HepG2 (cell line): ENCODE measurements around the gene E2F8. TPM values are rescaled to one million over a fixed set of nuclear protein-coding genes. Genes with fewer than 3 reads are reported as not detected.

Source experiments
- ATAC-seq: fragments of 200-7000 bp; cut with Tn5 transposase; 3 replicates; pipeline ENCODE4 v1.9.1; 2020; ENCODE audit warnings: mild to moderate bottlenecking, moderate library complexity
- BruUV-seq: library from RNA; stranded (reverse); fragments of 400-500 nt; replicated peaks from 2 replicates; lab custom pipeline; 2021; lab: Mats Ljungman, UMichigan
- CTCF ChIA-PET: fragments of 300-600 bp; formaldehyde crosslinking; extraction: SDS; loops from one replicate; lab custom pipeline; 2021; ENCODE audit warnings: low total read pairs, inconsistent platforms, low intra/inter-chr PET ratio; lab: Yijun Ruan, JAX
- POLR2A ChIA-PET: fragments of 350-600 bp; sonication (Branson Sonifier 250); formaldehyde crosslinking; loops from one replicate; lab custom pipeline; 2020; ENCODE audit warnings: antibody characterized with exemption, inconsistent platforms; lab: Yijun Ruan, JAX
- DNase-seq: peaks from one replicate; pipeline ENCODE4 v3.0.0-alpha.2; 2015; ENCODE audit warnings: low spot score
- FAIRE-seq: peaks from 3 replicates; lab custom pipeline; 2011; peaks lifted over from hg19 to GRCh38; lab: Jason Lieb, UNC
- H2AFZ ChIP-seq: one replicate; pipeline ENCODE4 v1.6.1; 2011; ENCODE audit warnings: low read length, inconsistent platforms
- H3K27ac ChIP-seq: fragments of 300-600 bp; 3 replicates; pipeline ENCODE4 v1.8.0; 2011; ENCODE audit warnings: mixed run types, mild to moderate bottlenecking, mixed read lengths, low read length, inconsistent platforms; ENCODE audit not compliant: insufficient read depth; ENCODE audit errors: extremely low read length
- H3K27me3 ChIP-seq, 2 experiments: fragments of 200-600 bp in 1 of 2; 2 replicates in 1 of 2; 3 replicates in 1 of 2; pipeline versions ENCODE4 v1.6.0 to v1.8.0; 2011; ENCODE audit warnings: low read length in 2 of 2, mild to moderate bottlenecking in 2 of 2, moderate library complexity in 2 of 2, inconsistent platforms in 1 of 2; ENCODE audit not compliant: insufficient read depth in 2 of 2, control insufficient read depth in 1 of 2
- H3K36me3 ChIP-seq, 2 experiments: fragments of 200-600 bp in 1 of 2; replicated peaks in 1 of 2; 2 replicates in 1 of 2; 3 replicates in 1 of 2; pipeline versions ENCODE4 v1.5.1 to v1.8.0; 2011; ENCODE audit warnings: low read length in 2 of 2, inconsistent platforms in 1 of 2; ENCODE audit not compliant: insufficient read depth in 2 of 2, control insufficient read depth in 1 of 2
- H3K4me1 ChIP-seq: 2 replicates; pipeline ENCODE4 v1.5.1; 2012; ENCODE audit warnings: low read length, inconsistent platforms; ENCODE audit not compliant: insufficient read depth
- H3K4me2 ChIP-seq: 2 replicates; pipeline ENCODE4 v1.6.0; 2011; ENCODE audit warnings: low read depth, low read length, inconsistent platforms
- H3K4me3 ChIP-seq, 3 experiments: fragments of 200-600 bp in 1 of 3; sonication (generic), shearing (Covaris generic) in 1 of 3; replicated peaks in 1 of 3; 2 replicates each; pipeline ENCODE4 v1.5.1; 2011 to 2016; ENCODE audit warnings: low read length in 3 of 3, inconsistent platforms in 2 of 3, low read depth in 2 of 3, mild to moderate bottlenecking in 2 of 3, control low read depth in 1 of 3, mixed read lengths in 1 of 3; ENCODE audit not compliant: insufficient read depth in 1 of 3
- H3K79me2 ChIP-seq: one replicate; pipeline ENCODE4 v1.6.1; 2011; ENCODE audit warnings: low read length, inconsistent platforms; ENCODE audit not compliant: insufficient read depth
- H3K9ac ChIP-seq: 2 replicates; pipeline ENCODE4 v1.6.0; 2011; ENCODE audit warnings: mild to moderate bottlenecking, low read depth, low read length, inconsistent platforms; ENCODE audit not compliant: insufficient read depth
- H3K9me3 ChIP-seq: 2 replicates; pipeline ENCODE4 v1.5.1; 2012; ENCODE audit warnings: mild to moderate bottlenecking, low read length
- H4K20me1 ChIP-seq: 2 replicates; pipeline ENCODE4 v1.6.0; 2011; ENCODE audit warnings: inconsistent platforms, mild to moderate bottlenecking, low read length, moderate library complexity; ENCODE audit not compliant: insufficient read depth
- BRF2 ChIP-seq: sonication (generic); formaldehyde crosslinking; IDR thresholded peaks from 2 replicates; pipeline ENCODE4 v1.8.1; 2022; ENCODE audit warnings: mild to moderate bottlenecking, missing genetic modification reagents
- DMAP1 ChIP-seq: IDR thresholded peaks from 2 replicates; pipeline ENCODE4 v1.6.1; 2016
- HOXA5 ChIP-seq: sonication (generic); formaldehyde crosslinking; IDR thresholded peaks from 2 replicates; pipeline ENCODE4 v1.4.0; 2020; ENCODE audit warnings: missing genetic modification reagents
- IKZF1 ChIP-seq: fragments of 450-650 bp; IDR thresholded peaks from 2 replicates; pipeline ENCODE4 v1.7.1; 2016
- KDM5A ChIP-seq: fragments of 200-600 bp; sonication (generic); IDR thresholded peaks from 2 replicates; pipeline ENCODE4 v1.7.0; 2018; ENCODE audit warnings: antibody characterized with exemption, mild to moderate bottlenecking, low read length, borderline replicate concordance
- MBNL3 ChIP-seq: fragments of 250-450 bp; sonication (Bioruptor Pico); conservative IDR thresholded peaks from 2 replicates; pipeline ENCODE4 v1.8.0; 2022; ENCODE audit warnings: mild to moderate bottlenecking, inconsistent platforms
- MXI1 ChIP-seq: IDR thresholded peaks from 3 replicates; pipeline ENCODE4 v1.6.1; 2012; ENCODE audit warnings: low read depth, low read length, inconsistent platforms, borderline replicate concordance
- RARA ChIP-seq: IDR thresholded peaks from 2 replicates; pipeline ENCODE4 v1.6.1; 2016; ENCODE audit warnings: missing genetic modification reagents, missing compliant biosample characterization
- ZBTB44 ChIP-seq: sonication (generic); formaldehyde crosslinking; IDR thresholded peaks from 2 replicates; pipeline ENCODE4 v1.4.0; 2020; ENCODE audit warnings: missing genetic modification reagents
- ZNF280D ChIP-seq: sonication (generic); formaldehyde crosslinking; IDR thresholded peaks from 2 replicates; pipeline ENCODE4 v1.5.1; 2020; ENCODE audit warnings: mild to moderate bottlenecking, missing genetic modification reagents
- ZNF326 ChIP-seq: sonication (generic); formaldehyde crosslinking; IDR thresholded peaks from 2 replicates; pipeline ENCODE4 v1.4.0; 2020; ENCODE audit warnings: missing genetic modification reagents, borderline replicate concordance
- ZNF644 ChIP-seq: IDR thresholded peaks from 2 replicates; pipeline ENCODE4 v1.6.1; 2016; ENCODE audit warnings: low read depth
- ZNF710 ChIP-seq: sonication (generic); formaldehyde crosslinking; IDR thresholded peaks from 2 replicates; pipeline ENCODE4 v1.5.0; 2020; ENCODE audit warnings: mild to moderate bottlenecking, missing genetic modification reagents, borderline replicate concordance
- WGBS: methylation state at CpG from one replicate; pipeline ENCODE4 v1.1.6; 2017; ENCODE audit warnings: low lambda C conversion rate; 5-methylcytosine and 5-hydroxymethylcytosine counted together
- in situ Hi-C: cut with HindIII; loops from 2 replicates; pipeline ENCODE4 v1.10.0; 2017; ENCODE audit warnings: low pct_unique_long_range_greater_than_20kb; ENCODE audit not compliant: extremely low pct_ligation_motif_present
- intact Hi-C: fragments of 100-400 bp; cut with micrococcal nuclease; formaldehyde crosslinking; loops from one replicate; pipeline ENCODE4 v1.10.0; 2022; ENCODE audit not compliant: unreplicated experiment
- polyA plus RNA-seq, 8 experiments: library from polyadenylated mRNA; depleted of rRNA in 3 of 8; stranded (reverse) in 7 of 8; unstranded in 1 of 8; fragments of >200 nt; fragmentation: Illumina TruSeq in 4 of 8; extraction: Trizol in 4 of 8; gene quantifications; 2 replicates each; pipeline versions ENCODE4 v1.2.1 to v1.2.3, GENCODE V29; 2011 to 2016; ENCODE audit warnings: low read depth in 4 of 8, missing spikeins in 1 of 8, mixed read lengths in 1 of 8; ENCODE audit not compliant: insufficient read depth in 1 of 8
- total RNA-seq, 5 experiments: library from RNA; depleted of rRNA; stranded (reverse); fragments of >200 nt; fragmentation: Illumina TruSeq; extraction: Trizol; gene quantifications; 2 replicates each; pipeline ENCODE4 v1.2.3, GENCODE V29; 2016; ENCODE audit warnings: low read depth in 1 of 5

Gene E2F8
- total and polyA plus RNA-seq, 2 of the 13 experiments (the other 11 are each of a cell fraction or from before 2014, with no cell fraction given), result 3.3 to 8.9 TPM

GRCh38 chr11:19218216-19218615 lies 22.5 kb downstream of the E2F8 start:
- ATAC-seq (no peak), FAIRE-seq (no peak), DNase-seq (no peak)
- ChIA-PET POLR2A (no interaction called here), CTCF (no interaction called here)
- H4K20me1 ChIP-seq, result no peaks in the 10 kb centered on the region
- TF ChIP-seq ZNF710 (no peak), RARA (no peak), MXI1 (no peak), DMAP1 (no peak), ZBTB44 (CRISPR knock-in tag) (no peak), ZNF644 (no peak), ZNF326 (CRISPR knock-in tag) (no peak), MBNL3 (CRISPR knock-in tag) (no peak), ZNF280D (CRISPR knock-in tag) (no peak), IKZF1 (no peak), KDM5A (no peak), HOXA5 (CRISPR knock-in tag) (no peak), BRF2 (no peak)
- no peak overlapping the region for H3K4me2 ChIP-seq
- H3K9ac ChIP-seq, result no peak overlapping the region
- no peaks in the 10 kb centered on the region for H3K79me2 ChIP-seq
- 0 out of 5 replicates have a peak, but pooled peaks cover 0 to 4% of the 10 kb centered on the region in 2 experiments for H3K27me3 ChIP-seq
- intact Hi-C loops (no loop called here), in situ Hi-C loops (no loop called here)
- no peak overlapping the region for H3K4me3 ChIP-seq
- no peaks in the 10 kb centered on the region for H3K36me3 ChIP-seq
- no peak overlapping the region for H2AFZ ChIP-seq
- no peak overlapping the region for H3K27ac ChIP-seq
- no peaks in the 10 kb centered on the region for H3K9me3 ChIP-seq
- 13% methylated on average over 3 of the region's 3 CpGs for WGBS
- no TSS peak for BruUV-seq
- H3K4me1 ChIP-seq, result no peaks in the 10 kb centered on the region
